Measurements from ENCODE around the gene GPATCH1.

GPATCH1 gene

GRCh38 chr19:33064458-33064791 is 16.6 kb upstream of the GPATCH1 start:
- no peak for DNase-seq

- DNase-seq, result peak; percentile 3 to 13
These were observed 16.0 kb upstream of the GPATCH1 start, which contains the start of gene RHPN2 for GRCh38 chr19:33064792-33065550. TSS of gene RHPN2 (minus strand) at chr19:33064888. CDS start at chr19:33064852, 36 bp downstream.

- no peak for DNase-seq
These were observed 14.4 kb upstream of the GPATCH1 start for GRCh38 chr19:33066543-33066942.

- no peak for DNase-seq
These were observed 13.9 kb upstream of the GPATCH1 start for GRCh38 chr19:33067121-33067520.

GRCh38 chr19:33071887-33072286 is 9.1 kb upstream of the GPATCH1 start:
- DNase-seq, result no peak

GRCh38 chr19:33075519-33075918 is 5.5 kb upstream of the GPATCH1 start:
- no peak for DNase-seq

- no peak for DNase-seq
These were observed 4.7 kb downstream of the GPATCH1 start for GRCh38 chr19:33085570-33086128.

- DNase-seq, result no peak
These were observed 6.0 kb downstream of the GPATCH1 start for GRCh38 chr19:33086955-33087354.

- DNase-seq, result no peak
These were observed 8.0 kb downstream of the GPATCH1 start for GRCh38 chr19:33089010-33089409.

- no peak for DNase-seq
These were observed 9.2 kb downstream of the GPATCH1 start for GRCh38 chr19:33090179-33090578.

GRCh38 chr19:33093420-33094210 is 12.6 kb downstream of the GPATCH1 start:
- no peak for DNase-seq

- DNase-seq, result no peak
These were observed 13.6 kb downstream of the GPATCH1 start for GRCh38 chr19:33094436-33095067.

GRCh38 chr19:33096005-33096404 is 15.0 kb downstream of the GPATCH1 start:
- DNase-seq, result no peak

- DNase-seq, result no peak
These were observed 17.1 kb downstream of the GPATCH1 start for GRCh38 chr19:33098055-33098534.

GRCh38 chr19:33100894-33101644 is 20.1 kb downstream of the GPATCH1 start:
- no peak for DNase-seq

GRCh38 chr19:33102893-33103292 is 21.9 kb downstream of the GPATCH1 start:
- DNase-seq, result no peak

- DNase-seq, result no peak
These were observed 27.2 kb downstream of the GPATCH1 start for GRCh38 chr19:33108161-33108560.

GRCh38 chr19:33110137-33110910 is 29.3 kb downstream of the GPATCH1 start:
- no peak for DNase-seq

- no peak for DNase-seq
These were observed 30.6 kb downstream of the GPATCH1 start for GRCh38 chr19:33111587-33111986.

GRCh38 chr19:33114312-33114711 is 33.3 kb downstream of the GPATCH1 start:
- DNase-seq, result no peak

- no peak for DNase-seq
These were observed 36.5 kb downstream of the GPATCH1 start for GRCh38 chr19:33117501-33117900.
